RPMI8226 (cell line): ENCODE measurements around the gene ORMDL3.
A peak's percentile ranks its signal among the peaks of the same experiment; 100 is the strongest.
"Not testable (repeated sequence)": the region's sequence is repeated elsewhere in the genome, so short reads cannot be mapped to it uniquely, and the experiment has no call there.

ENCODE experiments used
- DNase-seq: peaks from one replicate; pipeline ENCODE4 v3.0.0-alpha.2; 2015

Gene ORMDL3

DNA sequence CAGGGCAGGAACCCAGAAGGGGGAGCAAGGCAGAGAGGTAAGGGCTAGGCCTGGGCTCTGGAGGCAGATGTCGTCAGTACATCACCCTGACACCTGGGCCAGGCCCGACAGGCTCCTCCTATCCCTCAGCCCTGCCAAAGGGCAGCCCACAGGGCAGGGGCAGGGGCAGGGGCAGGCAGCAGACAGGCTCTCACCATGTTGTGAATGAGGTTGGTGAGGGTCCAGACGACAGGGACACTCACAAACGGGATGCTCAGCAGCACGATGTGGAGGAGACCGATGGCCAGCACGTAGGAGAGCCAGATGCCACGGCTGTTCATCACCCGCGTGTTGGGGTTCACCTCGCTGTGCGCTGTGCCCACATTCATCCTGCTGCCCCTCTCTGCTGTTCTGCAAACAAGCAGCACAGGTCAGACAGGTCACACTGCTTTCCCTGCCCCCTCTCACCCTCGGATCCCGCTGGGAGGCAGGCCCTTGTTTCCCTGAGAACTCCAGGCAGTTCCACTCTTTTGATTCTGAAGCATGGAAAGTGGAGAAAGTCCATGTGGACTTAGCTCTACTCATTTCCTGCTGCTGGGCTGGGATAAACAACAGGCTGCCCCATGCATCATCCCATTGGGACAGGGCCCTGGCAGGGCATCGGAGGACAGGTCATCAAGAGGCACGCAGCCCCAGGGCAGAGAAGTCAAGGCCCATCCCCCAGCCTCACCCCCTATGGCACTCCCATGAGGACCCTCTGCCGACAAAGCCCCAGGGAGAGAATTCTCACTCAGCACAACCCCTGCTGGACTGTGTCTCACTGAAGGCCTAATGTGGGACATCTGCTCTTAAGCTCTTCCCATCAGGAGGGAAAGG lies 3.3 kb downstream of the ORMDL3 start:
- no peak for DNase-seq

DNA sequence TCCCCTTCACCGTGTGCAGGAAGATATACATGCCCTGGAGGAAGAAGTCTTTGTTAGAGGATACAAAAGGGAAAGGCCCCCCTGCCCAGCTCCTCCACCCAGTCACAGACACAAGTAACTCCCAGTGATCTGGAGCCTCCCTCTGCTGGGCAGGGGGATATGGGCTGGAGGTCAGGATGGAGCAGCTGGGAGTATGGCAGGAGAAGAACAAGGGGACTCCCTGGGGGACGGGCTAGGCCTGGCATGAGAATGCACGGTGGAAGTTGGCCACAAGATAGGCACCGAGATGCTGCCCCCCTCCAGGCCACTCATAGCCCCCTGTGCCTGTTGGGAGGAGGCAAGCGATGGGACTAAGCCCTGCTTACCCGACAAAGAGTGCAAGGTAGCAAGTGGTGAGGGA lies 4.2 kb downstream of the ORMDL3 start:
- DNase-seq: no peak

DNA sequence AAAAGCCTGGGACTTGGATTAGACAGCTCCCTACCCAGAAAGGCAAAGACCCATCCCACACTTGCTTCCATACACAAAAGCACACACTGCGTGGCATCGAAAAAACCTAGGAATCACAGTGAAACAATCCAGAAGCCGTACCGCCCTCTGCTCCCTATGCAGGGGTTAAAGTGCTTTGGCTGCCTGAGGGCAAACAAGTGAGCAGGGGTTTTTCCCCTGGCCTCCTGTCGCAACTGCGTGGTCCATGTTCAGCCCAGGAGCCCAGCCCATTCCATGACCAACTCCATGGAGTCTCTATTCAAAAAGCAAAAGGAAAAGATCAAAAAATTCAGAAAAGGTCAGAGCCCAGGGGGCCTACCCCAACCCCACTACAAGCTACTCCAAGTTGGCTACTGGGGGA lies 5.4 kb downstream of the ORMDL3 start:
- no peak for DNase-seq

DNA sequence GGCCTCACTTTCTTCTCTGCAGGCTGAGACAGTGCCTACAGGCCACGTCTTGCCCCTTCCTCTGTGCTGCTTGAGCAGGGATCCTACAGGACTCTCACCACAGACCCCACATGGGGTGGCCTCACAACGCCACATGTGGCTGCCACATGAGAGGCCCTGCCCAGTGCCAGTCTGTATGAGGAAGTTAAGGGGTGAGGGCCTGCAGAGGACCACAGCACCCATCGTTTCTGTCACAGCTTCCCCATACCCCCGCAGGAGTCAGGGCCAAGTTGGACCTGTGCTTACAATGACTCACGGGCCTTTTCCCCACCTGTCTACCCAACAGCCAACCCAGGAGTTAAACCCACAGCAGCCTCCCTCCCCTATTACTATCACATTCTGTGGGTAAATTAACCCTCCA lies 6.1 kb downstream of the ORMDL3 start:
- no peak for DNase-seq

DNA sequence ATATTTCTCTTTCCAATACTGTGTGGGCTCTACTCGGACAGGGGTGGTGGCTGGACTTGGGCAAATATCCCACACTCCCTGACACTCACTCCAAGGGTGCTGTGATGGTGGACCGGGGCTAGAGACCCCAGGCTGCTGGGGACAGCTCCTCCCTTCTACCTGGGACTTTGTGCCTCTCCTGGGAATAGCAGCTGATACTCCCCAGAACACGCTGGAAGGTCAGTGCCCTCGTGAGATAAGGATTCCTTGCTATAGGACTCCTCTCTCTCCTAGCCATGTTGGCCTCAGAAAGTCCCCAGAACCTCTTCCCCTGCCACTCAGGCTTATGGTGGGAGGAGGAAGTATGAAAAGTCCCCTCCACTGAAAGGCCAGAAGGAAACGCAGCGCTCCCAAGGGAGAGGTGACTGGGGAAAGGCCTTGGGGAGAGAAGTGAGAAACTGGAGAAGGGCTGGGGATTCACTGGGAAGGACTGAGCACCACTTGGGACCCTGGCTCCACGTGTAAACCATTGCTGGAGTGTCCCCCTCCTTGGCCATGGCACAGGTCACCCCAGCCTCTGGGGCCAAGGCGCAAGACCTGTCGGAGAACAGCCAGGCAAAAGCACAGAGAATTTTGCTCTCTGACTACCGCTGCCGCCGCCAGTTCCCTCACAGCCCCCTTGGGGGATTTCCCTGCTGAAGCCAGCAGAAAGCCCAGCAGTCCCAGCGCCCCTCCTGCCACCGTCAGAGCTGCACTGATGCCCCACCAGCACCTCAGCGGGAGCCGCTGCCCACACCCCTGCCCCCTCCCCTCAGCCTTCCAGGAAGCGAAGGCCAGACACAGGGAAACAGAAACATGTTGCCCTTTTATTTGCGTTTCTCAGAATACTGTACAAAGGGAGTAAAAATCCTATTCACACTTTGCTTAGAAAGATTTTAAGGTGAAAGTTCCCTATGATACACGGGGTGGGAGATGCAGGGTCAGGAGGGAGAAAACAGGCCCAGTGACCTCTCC lies 6.9 kb downstream of the ORMDL3 start:
- DNase-seq: no peak

DNA sequence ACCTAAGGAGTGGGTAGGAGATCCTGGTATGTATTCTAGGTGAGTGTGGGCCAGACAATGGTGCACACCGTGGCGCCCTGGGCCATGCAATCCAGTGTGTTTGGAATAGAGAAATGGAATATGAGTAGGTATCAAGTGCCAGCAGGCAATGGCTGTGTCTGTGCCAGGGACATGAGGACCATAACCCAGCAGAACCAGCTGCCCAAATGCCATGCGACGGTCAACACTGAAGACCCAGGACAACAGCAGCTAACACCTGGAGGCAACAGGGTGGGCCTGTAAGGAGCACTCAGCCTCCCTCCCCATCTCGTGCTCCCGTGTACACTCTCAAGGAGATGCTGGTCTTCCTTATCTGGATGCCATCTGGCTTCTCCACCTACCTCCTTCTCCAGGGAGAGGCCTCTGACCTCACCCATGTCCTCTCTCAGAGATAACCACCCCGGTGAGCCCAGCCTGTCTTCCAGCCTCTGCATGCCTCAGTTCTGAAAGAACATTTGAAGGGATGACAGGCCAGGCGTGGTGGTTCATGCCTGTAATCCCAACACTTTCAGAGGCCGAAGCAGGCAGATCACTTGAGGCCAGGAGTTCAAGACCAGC lies 8.2 kb downstream of the ORMDL3 start:
- DNase-seq: no peak

DNA sequence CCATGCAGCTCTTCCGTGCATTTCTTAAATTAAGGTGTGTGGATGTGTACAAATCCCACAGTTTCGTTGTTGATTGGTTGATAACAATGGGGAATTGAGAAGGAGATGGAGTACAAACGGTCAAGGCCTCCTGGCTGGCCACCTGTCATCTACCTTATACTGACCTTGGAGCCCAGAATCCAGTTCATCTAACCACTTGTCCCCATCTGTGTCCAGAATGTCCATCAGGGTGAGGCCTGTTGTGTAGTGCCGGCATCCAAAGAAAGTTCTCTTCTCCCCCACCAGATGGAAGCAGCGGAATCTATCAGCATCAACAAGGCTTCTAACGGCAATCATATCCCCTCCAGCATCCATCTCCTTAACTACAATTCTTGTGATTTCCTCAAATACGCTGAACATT lies 10.5 kb downstream of the ORMDL3 start:
- DNase-seq: no peak

DNA sequence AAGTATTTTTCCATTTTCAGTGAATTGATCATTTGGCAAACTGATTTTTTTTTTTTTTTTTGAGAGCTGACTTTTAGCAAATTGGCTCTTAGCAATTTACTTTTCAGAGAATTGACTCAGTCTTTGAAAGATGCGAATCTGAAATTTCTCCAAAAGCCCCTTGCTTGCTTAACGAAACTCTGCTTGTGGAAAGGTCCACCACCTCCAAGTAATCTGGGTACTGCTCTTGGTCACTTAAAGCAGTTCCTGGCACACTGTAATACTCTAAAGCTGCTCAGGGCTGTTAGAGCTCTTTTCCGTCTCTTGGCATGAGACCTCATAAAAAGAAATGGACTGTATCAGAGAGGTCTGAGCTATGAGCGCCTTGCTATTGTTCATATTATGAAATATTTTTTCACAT lies 11.8 kb downstream of the ORMDL3 start:
- DNase-seq: no peak

DNA sequence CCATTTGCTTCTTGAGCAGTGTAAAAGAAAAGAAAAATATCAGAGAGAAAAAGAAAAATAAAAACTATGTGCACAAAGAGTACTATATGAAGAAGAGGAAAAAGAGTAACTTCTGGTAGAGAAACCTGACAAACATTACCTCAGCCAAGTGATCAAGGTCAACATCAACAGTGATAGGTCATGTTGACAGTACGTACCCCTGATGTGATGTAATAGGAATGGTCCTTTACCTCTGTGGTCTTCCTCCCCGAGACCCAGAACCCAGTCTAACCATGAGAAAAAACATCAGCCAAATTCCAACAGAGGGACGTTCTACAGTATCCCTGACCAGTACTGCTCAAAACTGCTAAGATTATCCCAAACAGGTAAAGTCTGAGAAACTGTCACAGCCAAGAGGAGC lies 13.4 kb downstream of the ORMDL3 start:
- DNase-seq: no peak

DNA sequence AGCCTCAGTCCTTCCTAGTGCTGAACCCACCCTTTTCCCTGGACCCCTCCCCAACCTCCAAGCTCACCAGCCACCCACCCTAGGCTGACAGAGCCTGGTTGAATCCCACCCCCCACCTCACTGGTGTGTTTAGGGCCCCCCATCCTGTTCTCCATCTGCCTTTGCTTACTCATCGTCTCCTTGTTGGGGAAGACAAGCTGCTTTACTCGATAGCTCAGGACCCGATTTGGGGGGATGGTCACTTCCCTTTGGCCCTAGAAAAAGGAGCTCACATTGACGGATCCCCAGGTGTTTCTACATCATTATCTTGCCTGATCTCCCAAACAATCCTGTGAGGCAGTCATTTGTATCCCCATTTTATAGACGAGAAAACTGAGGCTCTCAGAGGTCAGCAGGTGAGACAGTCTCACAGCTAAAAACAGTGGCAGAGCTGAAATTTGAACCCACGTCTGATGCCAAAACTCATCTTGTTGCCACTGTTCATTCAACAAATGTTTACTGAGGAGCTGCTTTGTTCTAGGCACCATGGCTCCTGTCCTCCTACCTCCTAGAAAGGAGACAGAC lies 18.5 kb downstream of the ORMDL3 start:
- DNase-seq: no peak

DNA sequence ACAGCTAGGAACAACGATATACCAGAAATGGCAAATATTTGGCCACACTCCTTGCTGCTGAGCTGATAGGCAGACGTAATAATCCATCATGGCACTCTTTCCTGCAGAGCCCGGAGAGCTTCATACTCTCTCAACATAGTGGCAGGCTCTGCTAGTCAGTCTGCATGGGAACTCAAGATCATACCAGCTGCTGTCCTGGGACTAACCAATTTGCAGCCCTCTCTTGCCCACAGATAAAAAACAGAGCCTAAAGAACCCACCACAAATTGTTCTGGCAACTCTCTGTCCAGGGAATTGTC lies 22.5 kb downstream of the ORMDL3 start:
- DNase-seq: no peak

DNA sequence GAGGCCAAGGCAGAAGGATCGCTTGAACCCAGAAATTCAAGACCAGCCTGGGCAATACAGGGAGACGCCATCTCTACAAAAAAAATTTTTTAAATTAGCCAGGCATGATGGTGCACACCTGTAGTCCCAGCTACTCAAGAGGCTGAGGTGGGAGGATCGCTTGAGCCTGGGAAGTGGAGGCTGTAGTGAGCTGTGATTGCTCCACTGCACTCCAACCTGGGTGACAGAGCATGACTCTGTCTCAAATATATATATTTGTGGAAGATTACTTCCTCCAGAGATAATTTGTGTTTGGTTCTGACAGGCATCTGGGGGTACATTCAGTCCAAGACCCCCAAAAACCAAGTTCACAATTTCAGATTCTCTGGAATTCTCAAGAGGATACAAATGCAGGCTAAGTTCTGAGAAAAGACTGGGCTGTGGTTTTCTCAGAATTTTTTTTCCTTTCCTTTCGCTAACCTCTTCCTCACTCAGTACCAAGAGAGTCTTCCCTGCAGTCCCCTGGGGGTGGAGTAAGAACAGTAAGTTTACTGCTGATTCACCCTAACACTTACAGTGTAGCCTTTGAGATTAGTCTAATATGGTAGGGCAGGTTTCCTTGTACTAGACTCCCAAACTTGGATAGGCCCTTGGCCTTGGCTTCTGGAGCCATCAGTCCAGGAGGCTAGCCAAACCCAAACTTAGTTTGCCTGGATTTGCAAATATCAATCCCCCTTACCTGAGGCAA lies 24.1 kb downstream of the ORMDL3 start:
- no peak for DNase-seq

DNA sequence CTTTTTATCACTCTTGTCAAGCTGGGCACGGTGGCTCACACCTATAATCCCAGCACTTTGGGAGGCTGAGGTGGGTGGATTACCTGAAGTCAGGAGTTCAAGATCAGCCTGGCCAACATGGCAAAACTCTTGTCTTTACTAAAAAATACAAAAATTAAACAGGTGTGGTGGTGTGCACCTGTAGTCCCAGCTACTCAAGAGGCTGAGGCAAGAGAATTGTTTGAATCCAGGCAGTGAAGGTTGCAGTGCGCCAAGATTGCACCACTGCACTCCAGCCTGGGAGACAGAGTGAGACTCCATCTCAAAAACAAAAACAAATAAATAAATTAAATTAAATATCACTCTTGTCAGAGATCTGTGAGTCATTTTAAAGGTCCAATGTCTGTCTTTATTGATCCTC lies 25.4 kb downstream of the ORMDL3 start:
- not testable (repeated sequence) for DNase-seq

DNA sequence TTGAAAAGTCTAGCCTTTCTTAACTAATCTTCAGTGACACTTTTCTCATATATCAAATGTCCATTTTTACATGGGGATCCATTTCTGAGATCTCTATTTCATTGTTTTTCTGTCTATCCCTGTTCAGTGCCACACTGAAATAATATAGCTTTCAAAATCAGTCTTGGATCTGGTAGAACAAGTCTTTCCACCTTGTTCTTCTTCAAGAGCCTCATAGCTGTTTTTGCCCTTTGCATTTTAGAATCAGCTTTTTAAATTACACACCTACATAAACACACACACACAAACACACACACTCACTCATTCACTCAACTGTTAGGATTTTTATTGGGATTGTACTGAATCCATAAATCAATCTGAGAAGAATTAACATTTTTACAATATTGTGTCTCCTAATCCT lies 28.2 kb downstream of the ORMDL3 start:
- no peak for DNase-seq

DNA sequence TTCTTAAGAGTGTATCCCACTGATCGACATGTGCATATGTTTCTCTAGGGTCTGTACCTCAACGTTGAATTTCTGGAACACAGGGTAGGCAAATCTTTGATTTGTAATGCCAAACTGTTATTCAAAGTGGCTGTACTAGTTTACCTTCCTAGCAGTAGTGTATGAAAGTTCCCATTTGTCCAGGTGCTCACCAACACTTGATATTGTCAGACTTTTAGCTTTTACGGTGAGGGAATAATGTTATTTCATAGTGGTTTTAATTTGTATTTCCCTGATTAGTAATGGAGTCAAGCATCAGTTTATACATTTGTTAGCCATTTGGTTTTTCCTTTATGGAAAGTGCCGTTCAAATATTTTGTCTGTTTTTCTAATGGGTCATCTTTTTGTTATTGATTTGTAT lies 29.3 kb downstream of the ORMDL3 start:
- no peak for DNase-seq

DNA sequence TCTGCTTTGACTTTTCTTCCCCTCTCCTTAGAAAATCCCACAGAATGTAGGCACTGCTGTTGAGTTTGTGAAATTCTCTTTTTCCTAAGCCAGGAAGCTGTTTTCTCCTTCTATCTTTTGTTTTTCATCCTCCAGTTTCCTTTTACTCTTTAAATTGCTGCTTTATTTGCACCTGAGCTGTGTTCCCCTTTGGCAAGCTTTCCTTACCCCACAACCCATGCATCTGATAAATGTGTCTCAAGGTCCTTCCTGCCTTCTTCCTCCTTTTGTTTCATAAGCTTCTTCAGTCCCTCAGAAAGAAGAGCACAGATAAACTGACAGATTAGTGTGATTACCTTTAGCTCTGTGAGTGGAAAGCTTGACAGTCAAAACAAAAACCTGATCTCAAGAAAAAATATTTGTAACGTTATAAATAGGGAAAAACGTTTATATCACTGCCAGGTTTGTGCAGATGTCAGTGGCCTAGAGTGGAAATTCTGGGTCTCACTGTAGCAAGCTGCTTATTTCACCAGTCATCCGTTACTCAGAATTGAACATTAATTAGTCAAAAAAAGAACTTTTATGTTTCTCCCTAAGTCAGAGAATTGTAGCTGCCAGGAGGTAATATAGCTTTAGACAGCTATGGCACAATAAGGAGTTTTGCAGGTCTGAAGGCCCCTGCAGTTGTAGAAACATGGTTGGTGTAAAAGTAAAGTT lies 32.6 kb downstream of the ORMDL3 start:
- no peak for DNase-seq

DNA sequence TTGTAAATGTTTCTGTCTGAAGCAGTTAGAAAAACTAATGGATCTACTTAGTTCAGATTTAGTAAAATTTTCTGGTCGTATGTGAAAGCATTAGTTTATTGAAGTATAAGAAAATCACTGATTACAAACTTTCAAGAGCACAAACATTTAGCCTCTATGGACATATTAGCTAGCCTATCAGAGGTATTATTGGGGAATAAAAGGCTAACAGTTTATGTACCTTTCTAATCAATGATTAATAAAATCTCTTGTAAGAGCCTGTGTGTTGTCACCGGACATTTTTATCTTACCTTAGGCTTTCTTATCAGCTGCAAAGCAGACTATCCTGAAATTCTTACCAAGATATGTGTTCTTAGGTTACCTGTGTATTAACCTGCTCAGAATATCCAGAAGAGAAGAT lies 38.2 kb downstream of the ORMDL3 start:
- no peak for DNase-seq

DNA sequence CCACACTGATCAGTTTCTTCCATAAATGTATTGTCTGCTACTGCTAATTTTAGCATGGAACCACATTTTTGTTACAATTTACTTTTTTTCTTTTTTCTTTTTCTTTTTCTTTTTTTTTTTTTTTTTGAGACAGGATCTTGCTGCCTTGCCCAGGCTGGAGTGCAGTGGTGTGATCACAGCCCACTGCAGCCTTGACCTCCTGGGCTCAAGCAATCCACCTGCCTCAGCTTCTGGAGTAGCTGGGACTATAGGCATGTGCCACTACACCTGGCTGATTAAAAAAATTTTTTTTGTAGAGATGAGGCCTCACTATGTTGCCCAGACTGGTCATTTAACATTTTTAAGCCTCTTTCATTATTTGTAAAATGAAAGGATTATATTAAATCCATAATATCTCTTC lies 40.3 kb downstream of the ORMDL3 start:
- no peak for DNase-seq

DNA sequence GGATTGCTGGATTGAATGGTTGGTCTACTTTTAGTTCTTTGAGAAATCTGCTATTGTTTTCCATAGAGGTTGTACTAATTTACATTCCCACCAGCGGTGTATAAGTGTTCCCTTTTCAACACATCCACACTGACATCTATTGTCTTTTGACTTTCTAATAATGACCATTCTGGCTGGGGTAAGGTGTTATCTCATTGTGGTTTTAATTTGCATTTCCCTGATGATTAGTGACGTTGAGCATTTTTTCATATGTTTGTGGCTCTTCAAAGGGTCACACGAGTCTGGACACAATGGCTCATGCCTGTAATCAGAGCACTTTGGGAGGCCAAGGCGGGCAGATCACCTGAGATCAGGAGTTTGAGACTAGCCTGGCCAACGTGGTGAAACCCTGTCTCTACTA lies 41.3 kb downstream of the ORMDL3 start:
- DNase-seq: not testable (repeated sequence)

DNA sequence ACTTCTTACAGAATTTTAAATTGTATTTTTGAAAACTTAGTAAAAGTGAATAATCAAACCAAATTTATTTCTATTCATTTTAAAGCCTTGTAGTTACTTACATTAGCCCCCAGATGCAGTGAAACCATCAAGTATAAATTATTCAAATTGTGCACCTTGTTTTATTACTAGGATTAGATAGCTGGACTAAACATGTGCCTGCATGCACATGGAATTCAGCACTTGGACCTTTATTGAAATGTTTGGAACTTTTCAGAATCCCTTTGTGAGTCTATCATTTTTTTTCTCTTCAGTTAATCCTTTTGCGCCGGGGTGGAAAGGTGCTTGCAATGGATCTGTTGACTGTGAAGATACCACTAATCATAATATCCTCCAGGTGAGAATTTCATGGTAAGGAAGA lies 54.6 kb downstream of the ORMDL3 start:
- peak; percentile 48 for DNase-seq

DNA sequence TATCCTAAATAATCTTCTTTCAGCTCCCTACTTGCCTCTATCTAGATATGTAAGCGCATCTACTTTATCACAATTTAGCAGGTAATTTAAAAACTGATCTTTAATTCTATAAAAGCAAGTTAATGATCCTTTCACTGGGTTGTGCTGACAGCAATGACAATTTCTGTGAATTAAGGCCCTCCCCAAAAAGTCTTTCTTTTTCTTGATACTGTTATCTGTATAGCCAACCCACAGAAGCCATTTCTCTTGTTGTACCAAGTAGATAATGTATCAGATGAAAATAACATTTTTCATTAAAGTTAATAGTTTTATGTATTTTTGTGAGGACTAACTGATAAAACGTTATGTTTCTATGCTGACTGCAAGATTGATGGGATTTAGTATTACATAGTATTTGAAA lies 55.6 kb downstream of the ORMDL3 start:
- DNase-seq: no peak
